ENCODE measurements around the gene KIF9.

DNA sequence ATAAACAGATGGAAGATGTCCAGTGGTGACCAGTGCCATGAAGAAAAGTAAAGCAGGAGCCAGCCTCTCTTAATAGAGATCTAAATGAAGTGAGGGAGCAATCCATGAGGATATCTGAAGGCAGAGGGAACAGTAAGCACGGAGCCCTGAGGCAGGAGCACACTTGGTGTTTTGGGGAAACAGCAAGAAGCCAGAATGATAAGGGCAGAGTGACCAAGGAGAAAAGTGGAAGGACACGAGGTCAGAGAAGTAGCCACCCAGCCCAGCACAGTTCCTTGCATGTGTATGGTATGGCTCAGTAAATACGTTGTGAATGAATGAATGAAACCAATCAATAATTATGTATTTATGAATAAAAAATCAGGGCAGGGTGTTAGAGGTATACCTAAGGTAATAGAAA lies 11.8 kb upstream of the KIF9 start:
- TF ChIP-seq EZH2 (IDR thresholded peaks at IDR 0.05) (no peak), POLR2AphosphoS5 (IDR thresholded peaks at IDR 0.05; ENCODE audit: borderline replicate concordance, low read depth, low read length) (no peak), FOXP2 (optimal IDR thresholded peaks at IDR 0.05; ENCODE audit: control extremely low read depth, extremely low read length, insufficient read depth) (no peak)

Data from SK-N-MC (cell line).